NCI-H82 treated with DMSO at 0.1 percent for 48 hours (cell line): ENCODE results near the gene STOML1.
"Not testable (repeated sequence)": the region's sequence is repeated elsewhere in the genome, so short reads cannot be mapped to it uniquely, and the experiment has no call there.

Source experiments
- DNase-seq: peaks from one replicate; lab custom pipeline; 2025; ENCODE audit not compliant: unreplicated experiment; lab: John Stamatoyannopoulos, UW

Gene STOML1

GRCh38 chr15:73965758-73966113 is 26.4 kb downstream of the STOML1 start:
- no peak for DNase-seq

GRCh38 chr15:73965094-73965757 is 26.9 kb downstream of the STOML1 start:
- no peak for DNase-seq

DNA sequence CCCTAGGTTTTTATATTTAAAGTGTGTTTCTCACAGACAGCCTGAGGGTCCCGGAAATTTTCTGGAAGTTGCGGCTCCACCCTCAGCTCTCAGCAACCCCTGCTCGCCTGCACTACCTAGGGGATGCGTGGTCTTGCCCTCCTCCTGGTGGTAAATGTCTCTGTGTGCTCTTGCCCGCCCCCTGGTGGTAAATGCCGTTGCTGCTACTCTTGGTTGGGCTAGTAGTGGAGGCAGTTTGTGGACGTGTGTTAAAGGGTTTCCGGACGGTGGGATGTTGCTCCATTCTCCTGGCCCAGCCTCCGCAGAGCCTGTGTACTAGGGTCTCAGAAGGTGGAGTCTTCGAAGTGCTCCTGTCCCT is 27.4 kb downstream of the STOML1 start:
- DNase-seq: peak; percentile 89

GRCh38 chr15:73962433-73962832 is 29.7 kb downstream of the STOML1 start:
- no peak for DNase-seq

- DNase-seq: not testable (repeated sequence)
Observed at GRCh38 chr15:73960472-73961070, 31.5 kb downstream of the STOML1 start.

- DNase-seq: no peak
Observed at GRCh38 chr15:73959801-73960200, 32.3 kb downstream of the STOML1 start.

- DNase-seq: peak; percentile 4
Observed at GRCh38 chr15:73959012-73959581, 33.0 kb downstream of the STOML1 start.

DNA sequence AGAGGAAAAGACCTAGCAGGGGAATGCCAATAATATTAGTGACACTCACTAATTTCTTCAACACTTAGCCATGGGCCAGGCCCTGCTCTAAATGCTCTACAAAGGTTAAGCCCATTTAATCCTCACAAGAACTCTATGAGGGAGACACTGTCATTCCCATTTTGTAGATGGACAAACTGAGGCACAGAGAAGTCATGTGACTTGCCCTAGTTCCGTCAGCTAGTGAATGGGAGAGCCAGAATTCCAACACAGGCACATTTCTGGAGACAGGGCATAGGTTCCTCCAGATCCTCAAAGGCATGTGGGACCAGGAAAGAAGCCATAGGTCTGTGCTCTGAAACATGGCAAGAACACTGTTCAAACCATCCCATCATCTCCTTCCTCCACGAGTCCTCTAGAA is 34.3 kb downstream of the STOML1 start:
- DNase-seq: no peak

- DNase-seq: no peak
Observed at GRCh38 chr15:73957276-73957675, 34.8 kb downstream of the STOML1 start.

DNA sequence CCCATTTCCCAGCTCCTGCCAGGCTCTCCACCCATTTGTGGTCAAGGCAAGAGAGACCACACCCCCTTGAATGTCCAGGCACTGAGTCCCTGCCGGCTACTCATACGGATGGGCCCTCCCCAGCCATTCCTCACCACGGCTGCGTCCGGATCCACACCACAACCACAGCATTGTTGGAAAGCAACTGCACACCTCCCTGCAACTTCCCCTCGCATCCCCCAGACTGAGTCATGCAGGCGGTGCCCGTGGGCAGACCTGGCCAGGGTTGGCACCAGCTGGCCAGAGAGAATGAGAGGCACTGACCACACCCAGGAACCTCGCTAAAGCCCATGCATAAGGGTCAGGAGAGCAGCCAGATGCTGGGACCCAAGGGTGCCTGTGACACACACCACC is 35.4 kb downstream of the STOML1 start:
- no peak for DNase-seq

- DNase-seq: no peak
Observed at GRCh38 chr15:73955861-73956742, 36.0 kb downstream of the STOML1 start.

DNA sequence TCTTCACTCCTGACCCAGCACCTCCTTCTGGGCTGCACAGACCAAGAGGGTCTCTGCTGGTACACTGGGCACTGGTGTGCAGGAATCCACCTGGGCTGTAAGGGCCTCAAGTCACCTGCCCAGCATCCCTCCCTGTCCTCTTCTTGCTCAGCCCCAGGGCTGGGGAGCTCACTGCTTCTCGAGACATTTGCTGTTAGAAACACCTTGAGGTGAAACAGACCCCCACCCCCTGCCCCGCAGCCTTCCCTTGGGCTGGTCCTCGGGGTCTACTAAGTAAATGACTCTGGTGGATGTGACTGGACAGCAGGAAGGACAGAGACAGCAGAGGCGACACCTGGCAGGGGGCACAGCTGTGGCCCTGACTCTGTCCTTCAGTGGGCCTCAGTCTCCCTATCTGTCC is 36.8 kb downstream of the STOML1 start:
- no peak for DNase-seq

DNA sequence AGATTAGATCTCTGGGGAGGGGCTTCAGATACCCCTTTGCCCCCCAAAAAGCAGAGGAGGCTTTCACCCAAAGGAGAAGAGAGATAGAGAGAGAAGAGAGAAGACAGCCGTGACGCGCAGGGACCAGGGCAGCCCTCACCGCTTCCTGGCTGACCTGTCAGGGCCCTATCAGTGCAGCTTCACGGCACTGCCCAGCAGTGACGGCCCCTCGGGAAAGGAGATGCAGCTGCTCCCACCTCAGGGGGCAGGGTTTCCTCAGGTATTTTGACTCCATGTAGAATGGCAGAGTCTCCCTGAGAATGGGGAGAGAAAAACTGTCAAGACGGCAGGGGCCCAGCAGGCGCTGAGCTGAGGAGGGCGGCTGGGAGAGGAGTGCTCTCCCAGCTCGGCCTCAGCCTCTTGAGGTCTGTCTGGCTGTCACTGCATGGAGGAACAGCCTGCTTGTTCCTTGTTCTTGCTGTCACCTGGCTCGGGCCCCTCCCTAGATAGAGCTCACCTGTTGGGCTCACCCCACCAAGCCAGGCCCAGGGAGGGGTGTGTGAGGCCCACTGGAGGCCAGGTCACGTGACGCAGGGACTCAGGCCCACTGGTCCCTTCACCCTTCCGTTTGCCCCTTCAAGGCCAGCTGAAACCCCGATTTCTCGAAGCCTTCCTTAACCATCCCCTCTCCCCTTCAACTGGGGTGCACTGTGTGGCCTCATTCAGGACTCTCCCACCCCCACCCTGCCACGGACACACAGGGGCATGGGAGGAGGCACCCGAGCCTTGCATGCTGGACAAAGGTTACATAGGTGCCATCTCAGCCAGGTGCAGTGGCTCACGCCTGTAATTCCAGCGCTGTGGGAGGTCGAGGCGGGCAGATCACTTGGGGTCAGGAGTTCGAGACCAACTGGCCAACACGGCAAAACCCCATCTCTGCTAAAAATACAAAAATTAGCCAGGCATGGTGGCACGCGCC is 37.6 kb downstream of the STOML1 start:
- DNase-seq: no peak

- DNase-seq: no peak
Observed at GRCh38 chr15:73952913-73953750, 39.0 kb downstream of the STOML1 start.

DNA sequence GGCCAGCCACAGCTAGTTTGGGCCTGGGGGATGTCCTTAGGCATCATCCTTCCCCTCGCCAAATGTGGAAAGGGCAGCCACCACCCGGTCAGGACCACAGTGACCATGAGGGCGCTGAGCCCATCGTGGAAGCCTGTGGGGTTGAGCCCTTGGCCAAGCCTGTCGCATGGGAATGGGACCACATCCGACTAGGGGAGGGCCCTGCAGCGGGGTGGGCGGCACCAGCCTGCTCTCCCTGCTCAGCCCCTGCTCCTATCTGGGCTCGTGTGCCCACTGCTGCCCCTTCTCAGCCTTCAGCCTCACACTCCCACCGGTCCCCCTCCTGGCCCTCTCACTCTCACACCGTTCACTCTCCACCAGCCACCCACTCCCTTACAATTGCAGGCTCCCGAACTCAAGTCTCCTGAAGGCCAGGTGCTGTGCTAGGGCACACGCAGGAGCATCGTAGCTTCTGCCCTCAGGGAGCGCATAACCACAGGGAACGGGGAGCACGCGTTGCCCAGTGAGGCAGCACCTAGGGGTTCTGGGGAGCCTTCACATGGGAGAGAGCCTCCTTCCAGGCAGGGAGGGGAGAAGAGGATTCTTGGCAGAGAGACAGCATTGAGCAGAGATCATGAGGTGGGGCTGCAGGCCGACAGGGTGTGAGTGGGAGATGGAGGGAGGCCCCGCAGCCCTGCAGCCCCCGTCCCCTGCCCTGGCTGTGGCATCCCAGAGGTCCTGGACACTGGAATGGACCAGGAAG is 39.8 kb downstream of the STOML1 start:
- DNase-seq: no peak

DNA sequence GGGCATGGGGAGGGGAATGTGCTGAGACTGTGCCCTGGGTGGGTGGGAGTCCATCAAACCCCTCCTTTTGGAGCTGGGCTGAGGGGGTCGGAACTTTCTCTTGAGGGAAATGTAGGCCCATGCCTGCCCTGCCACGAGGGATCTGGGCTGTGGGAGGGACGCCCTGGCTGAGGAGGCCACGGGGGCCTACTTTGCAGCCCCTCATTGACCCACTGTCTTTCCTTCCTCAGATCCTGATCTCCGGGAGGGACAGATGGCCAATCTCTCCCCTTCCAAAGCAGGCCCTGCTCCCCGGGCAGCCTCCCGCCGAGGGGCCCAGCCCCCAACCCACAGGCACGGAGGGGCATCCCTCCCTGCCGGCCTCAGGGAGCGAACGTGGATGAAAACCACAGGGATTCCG is 40.5 kb downstream of the STOML1 start:
- DNase-seq: peak; percentile 22

GRCh38 chr15:73950831-73951561 is 41.1 kb downstream of the STOML1 start:
- peak; percentile 79 for DNase-seq

- DNase-seq: no peak
Observed at GRCh38 chr15:73950479-73950830, 41.6 kb downstream of the STOML1 start.

- DNase-seq: no peak
Observed at GRCh38 chr15:73949496-73949895, 42.6 kb downstream of the STOML1 start.
